Neuronal stem cell (in vitro differentiated cells): ENCODE data around the gene RAD51B.

Experiments used
- DNase-seq: peaks from one replicate; pipeline ENCODE4 v3.0.0-alpha.2; 2013; ENCODE audit warnings: low spot score
- H2AFZ ChIP-seq: one replicate; pipeline ENCODE4 v1.6.1; 2013; ENCODE audit warnings: mild to moderate bottlenecking, low read length, inconsistent platforms
- H2AK5ac ChIP-seq: 2 replicates; pipeline ENCODE4 v1.6.1; 2013; ENCODE audit warnings: low read depth, mild to moderate bottlenecking, inconsistent platforms, low read length, moderate library complexity, mixed read lengths
- H2BK120ac ChIP-seq: 2 replicates; pipeline ENCODE4 v1.6.1; 2013; ENCODE audit warnings: low read depth, mild to moderate bottlenecking, inconsistent platforms, low read length, moderate library complexity, mixed read lengths
- H2BK12ac ChIP-seq: one replicate; pipeline ENCODE4 v1.6.1; 2013; ENCODE audit warnings: low read length, inconsistent platforms
- H2BK15ac ChIP-seq: 2 replicates; pipeline ENCODE4 v1.6.1; 2013; ENCODE audit warnings: mild to moderate bottlenecking, low read length, inconsistent platforms, mixed read lengths
- H2BK5ac ChIP-seq: one replicate; pipeline ENCODE4 v1.6.1; 2013; ENCODE audit warnings: inconsistent platforms, mild to moderate bottlenecking, low read length, moderate library complexity
- H3K14ac ChIP-seq: one replicate; pipeline ENCODE4 v1.6.1; 2013; ENCODE audit warnings: low read length, inconsistent platforms
- H3K18ac ChIP-seq: 2 replicates; pipeline ENCODE4 v1.6.1; 2013; ENCODE audit warnings: low read length, inconsistent platforms
- H3K23ac ChIP-seq: 2 replicates; pipeline ENCODE4 v1.6.1; 2013; ENCODE audit warnings: low read depth, mild to moderate bottlenecking, mixed read lengths, low read length, inconsistent platforms; ENCODE audit not compliant: poor library complexity
- H3K27ac ChIP-seq: replicated peaks from 3 replicates; pipeline ENCODE4 v1.5.1; 2013; ENCODE audit warnings: low read length, inconsistent platforms
- H3K27me3 ChIP-seq, 3 experiments: 2 replicates each; pipeline ENCODE4 v1.6.1; 2013; ENCODE audit warnings: low read length in 3 of 3, mild to moderate bottlenecking in 2 of 3, inconsistent platforms in 1 of 3, low read depth in 1 of 3, mixed read lengths in 1 of 3, moderate library complexity in 1 of 3; ENCODE audit not compliant: control insufficient read depth in 3 of 3, insufficient read depth in 3 of 3
- H3K36me3 ChIP-seq, 2 donors: replicated peaks in 1 of 2; 2 replicates each; pipeline ENCODE4 v1.6.1; 2013; ENCODE audit warnings: low read length in 2 of 2; ENCODE audit not compliant: control insufficient read depth in 2 of 2, insufficient read depth in 2 of 2
- H3K4ac ChIP-seq: 2 replicates; pipeline ENCODE4 v1.6.1; 2013; ENCODE audit warnings: inconsistent platforms, mild to moderate bottlenecking, low read length, moderate library complexity
- H3K4me1 ChIP-seq, 2 donors: 1 replicate in 1 of 2; 2 replicates in 1 of 2; pipeline ENCODE4 v1.6.1; 2013; ENCODE audit warnings: low read length in 2 of 2, low read depth in 1 of 2; ENCODE audit not compliant: control insufficient read depth in 2 of 2, insufficient read depth in 1 of 2
- H3K4me2 ChIP-seq: one replicate; pipeline ENCODE4 v1.6.1; 2013; ENCODE audit warnings: mild to moderate bottlenecking, low read length, inconsistent platforms; ENCODE audit not compliant: insufficient read depth, poor library complexity, severe bottlenecking
- H3K4me3 ChIP-seq, 2 donors: 2 replicates each; pipeline ENCODE4 v1.5.1; 2013; ENCODE audit warnings: low read length in 2 of 2, mild to moderate bottlenecking in 2 of 2, inconsistent platforms in 1 of 2, moderate library complexity in 1 of 2
- H3K79me1 ChIP-seq: one replicate; pipeline ENCODE4 v1.6.1; 2013; ENCODE audit warnings: low read depth, mild to moderate bottlenecking, inconsistent platforms, low read length, moderate library complexity
- H3K9ac ChIP-seq: one replicate; pipeline ENCODE4 v1.6.1; 2013; ENCODE audit warnings: mild to moderate bottlenecking, low read depth, low read length, inconsistent platforms; ENCODE audit not compliant: poor library complexity
- H3K9me3 ChIP-seq, 2 donors: replicated peaks in 1 of 2; 2 replicates each; pipeline versions ENCODE3 to v1.6.1; 2013; ENCODE audit warnings: low read length in 2 of 2, mild to moderate bottlenecking in 2 of 2, inconsistent platforms in 1 of 2, low read depth in 1 of 2, mixed read lengths in 1 of 2, moderate library complexity in 1 of 2; ENCODE audit not compliant: control insufficient read depth in 2 of 2, insufficient read depth in 1 of 2
- H4K8ac ChIP-seq: one replicate; pipeline ENCODE4 v1.6.1; 2013; ENCODE audit warnings: low read depth, mild to moderate bottlenecking, inconsistent platforms, low read length, moderate library complexity
- H4K91ac ChIP-seq: one replicate; pipeline ENCODE4 v1.6.1; 2013; ENCODE audit warnings: low read length, low read depth, mild to moderate bottlenecking, inconsistent platforms; ENCODE audit not compliant: poor library complexity
- WGBS, 2 donors: extraction: QIAGEN DNeasy Blood & Tissue Kit; methylation state at CpG; one replicate each; pipeline ENCODE4 v1.1.7; 2013; ENCODE audit warnings: missing lambda C conversion rate in 2 of 2, mixed read lengths in 1 of 2; ENCODE audit not compliant: insufficient read length in 2 of 2, insufficient replicate concordance in 1 of 2; ENCODE audit errors: extremely low coverage in 2 of 2; 5-methylcytosine and 5-hydroxymethylcytosine counted together

The RAD51B gene

GRCh38 chr14:68144051-68144681, 324.6 kb downstream of the RAD51B start:
- peaks cover 7 to 10% of the 10 kb centered on the region in 2 donors for H3K4me1 ChIP-seq
- H2BK15ac ChIP-seq, result no peak overlapping the region
- H3K9me3 ChIP-seq, result peaks cover 2 to 9% of the 10 kb centered on the region in 2 donors
- no peak overlapping the region for H2BK12ac ChIP-seq
- H3K79me1 ChIP-seq, result no peaks in the 10 kb centered on the region
- no peak overlapping the region for H3K18ac ChIP-seq
- H4K91ac ChIP-seq, result no peak overlapping the region
- H3K27me3 ChIP-seq, result no peaks in the 10 kb centered on the region
- no peak for DNase-seq
- no peak overlapping the region for H2BK5ac ChIP-seq
- WGBS, 2 donors, result no CpG with 5 or more reads among the region's 3 CpGs
- H3K14ac ChIP-seq, result no peak overlapping the region
- H2AK5ac ChIP-seq, result no peak overlapping the region
- H3K4me3 ChIP-seq, result no peak overlapping the region
- H2AFZ ChIP-seq, result no peak overlapping the region
- no peaks in the 10 kb centered on the region for H3K36me3 ChIP-seq
- no peak overlapping the region for H3K4ac ChIP-seq
- no peak overlapping the region for H3K27ac ChIP-seq
- H4K8ac ChIP-seq, result no peak overlapping the region
- no peak overlapping the region for H2BK120ac ChIP-seq
- H3K9ac ChIP-seq, result no peak overlapping the region
- H3K4me2 ChIP-seq, result no peak overlapping the region
- no peak overlapping the region for H3K23ac ChIP-seq

- DNase-seq, result no peak
- H3K4me2 ChIP-seq, result no peak overlapping the region
- no peak overlapping the region for H3K4me3 ChIP-seq
- H2BK5ac ChIP-seq, result no peak overlapping the region
- no peak overlapping the region for H3K23ac ChIP-seq
- no peak overlapping the region for H2BK12ac ChIP-seq
- H3K36me3 ChIP-seq, result no peaks in the 10 kb centered on the region
- H3K18ac ChIP-seq, result no peak overlapping the region
- no CpG with 5 or more reads among the region's 2 CpGs for WGBS, 2 donors
- no peak overlapping the region for H2AFZ ChIP-seq
- H2BK120ac ChIP-seq, result no peak overlapping the region
- H2AK5ac ChIP-seq, result no peak overlapping the region
- no peak overlapping the region for H3K4ac ChIP-seq
- H4K8ac ChIP-seq, result no peak overlapping the region
- peaks cover 2 to 9% of the 10 kb centered on the region in 2 donors for H3K9me3 ChIP-seq
- no peak overlapping the region for H3K9ac ChIP-seq
- no peaks in the 10 kb centered on the region for H3K27me3 ChIP-seq
- no peak overlapping the region for H2BK15ac ChIP-seq
- H3K14ac ChIP-seq, result no peak overlapping the region
- no peak overlapping the region for H3K27ac ChIP-seq
- no peak overlapping the region for H4K91ac ChIP-seq
- H3K79me1 ChIP-seq, result no peaks in the 10 kb centered on the region
- peaks cover 4 to 5% of the 10 kb centered on the region in 2 donors for H3K4me1 ChIP-seq
Observed at GRCh38 chr14:68145036-68145435, 325.5 kb downstream of the RAD51B start.

- Histone ChIP-seq H2BK15ac (no peak overlapping the region), H2AFZ (no peak overlapping the region), H3K4me1 (peaks cover under 1% of the 10 kb centered on the region in 2 donors), H4K8ac (no peak overlapping the region), H2BK12ac (no peak overlapping the region), H3K4me2 (no peak overlapping the region), H2AK5ac (no peak overlapping the region), H3K4me3 (no peak overlapping the region), H3K9ac (no peak overlapping the region), H3K27ac (no peak overlapping the region), H3K27me3 (no peaks in the 10 kb centered on the region), H3K23ac (no peak overlapping the region), H2BK120ac (no peak overlapping the region), H3K4ac (no peak overlapping the region), H4K91ac (no peak overlapping the region), H3K18ac (no peak overlapping the region), H3K9me3 (peaks cover 2 to 9% of the 10 kb centered on the region in 2 donors), H3K14ac (no peak overlapping the region), H3K79me1 (no peaks in the 10 kb centered on the region), H2BK5ac (no peak overlapping the region), H3K36me3 (no peaks in the 10 kb centered on the region)
- DNase-seq, result no peak
Observed at GRCh38 chr14:68145539-68145938, 326.0 kb downstream of the RAD51B start.

- Histone ChIP-seq H2BK12ac (no peak overlapping the region), H2AFZ (no peak overlapping the region), H3K36me3 (no peaks in the 10 kb centered on the region), H4K8ac (no peak overlapping the region), H3K4ac (no peak overlapping the region), H2AK5ac (no peak overlapping the region), H3K27me3 (no peaks in the 10 kb centered on the region), H3K4me1 (no peaks in the 10 kb centered on the region), H2BK5ac (no peak overlapping the region), H2BK15ac (no peak overlapping the region), H3K9ac (no peak overlapping the region), H3K4me2 (no peak overlapping the region), H3K14ac (no peak overlapping the region), H3K27ac (no peak overlapping the region), H3K9me3 (peaks cover 2 to 13% of the 10 kb centered on the region in 2 donors), H3K4me3 (no peak overlapping the region), H3K23ac (no peak overlapping the region), H3K79me1 (no peaks in the 10 kb centered on the region), H2BK120ac (no peak overlapping the region), H4K91ac (no peak overlapping the region), H3K18ac (no peak overlapping the region)
- no peak for DNase-seq
- WGBS, 2 donors, result no CpG with 5 or more reads among the region's 3 CpGs
Observed at GRCh38 chr14:68146818-68147217, 327.2 kb downstream of the RAD51B start.
